Raji (cell line): ENCODE data around the gene NAPSA.

Experiments used
- POLR2A ChIP-seq: IDR thresholded peaks from 2 replicates; pipeline ENCODE4 v1.6.1; 2011; ENCODE audit warnings: low read depth, low read length, control low read depth; ENCODE audit not compliant: insufficient read depth

Gene NAPSA

GRCh38 chr19:50328873-50329145, 36.6 kb downstream of the NAPSA start:
- TF ChIP-seq POLR2A = no peak

GRCh38 chr19:50328224-50328872, 37.1 kb downstream of the NAPSA start:
- no peak for TF ChIP-seq POLR2A

DNA sequence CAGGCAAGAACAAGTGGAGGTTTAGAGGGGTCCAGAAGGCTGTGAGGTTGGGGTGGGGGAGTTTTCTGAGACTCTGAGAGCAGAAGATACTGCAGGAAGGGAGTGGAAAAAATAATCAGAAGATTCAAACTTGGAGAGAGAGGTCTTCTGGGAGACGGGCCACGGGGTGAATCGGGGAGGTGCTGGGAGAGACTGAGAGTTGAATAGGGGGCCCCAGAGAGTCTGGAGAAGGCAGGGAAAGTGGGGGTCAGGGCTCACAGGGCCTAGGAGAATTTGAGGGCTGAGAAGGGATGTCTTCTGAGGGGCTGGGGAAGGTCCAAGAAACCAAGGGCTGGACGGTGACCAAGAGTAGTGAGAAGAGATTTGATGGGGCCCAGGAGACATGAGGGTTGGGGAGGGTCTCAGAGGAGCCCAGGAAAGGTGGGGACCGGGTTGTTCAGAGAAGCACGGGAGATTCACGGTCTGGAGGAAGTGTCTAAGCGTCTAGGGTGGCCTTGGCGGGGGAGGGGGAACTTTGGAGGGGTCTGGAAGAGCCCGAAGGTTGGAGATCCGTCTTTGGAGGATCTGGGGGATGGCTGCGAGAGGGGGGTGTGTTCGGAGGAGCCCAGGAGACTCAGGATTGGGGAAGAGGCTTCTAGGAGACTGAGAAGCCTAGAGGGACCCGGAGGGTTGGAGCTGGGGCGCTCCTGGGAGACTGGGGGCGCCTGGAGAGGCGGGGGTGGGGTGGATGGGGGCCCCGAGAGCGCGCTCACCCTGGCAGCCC, 37.8 kb downstream of the NAPSA start:
- no peak for TF ChIP-seq POLR2A

GRCh38 chr19:50327013-50327412, 38.4 kb downstream of the NAPSA start:
- no peak for TF ChIP-seq POLR2A

DNA sequence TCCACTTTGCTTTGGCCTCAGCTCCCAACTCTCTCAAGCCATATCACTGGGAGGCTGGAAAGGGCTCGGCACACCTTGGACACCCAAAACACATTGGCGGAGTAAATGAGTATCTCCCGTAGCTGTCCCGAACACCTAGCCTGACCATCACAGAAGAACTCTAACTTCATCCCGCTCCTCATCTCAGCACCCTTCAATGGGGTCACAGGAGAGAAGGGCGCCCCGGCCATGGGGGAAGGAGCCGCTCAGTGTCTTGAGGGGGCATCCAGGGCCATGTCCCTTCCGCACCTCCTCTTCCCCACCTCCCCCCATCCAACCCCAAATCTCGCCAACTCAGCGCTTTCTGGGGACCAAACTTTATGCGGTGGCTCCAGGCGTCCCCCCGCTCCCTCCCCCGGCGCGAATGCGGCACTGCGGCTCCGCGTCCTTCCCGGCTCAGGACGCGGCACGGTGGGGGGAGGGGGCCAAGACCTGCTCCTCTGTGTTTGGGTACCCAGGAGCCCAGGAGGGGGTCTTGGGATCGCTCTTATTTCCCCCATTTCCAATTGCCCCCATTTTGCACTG, 39.3 kb downstream of the NAPSA start:
- TF ChIP-seq POLR2A = no peak

GRCh38 chr19:50325310-50326100, 39.9 kb downstream of the NAPSA start:
- TF ChIP-seq POLR2A = no peak

- no peak for TF ChIP-seq POLR2A
These were observed 41.1 kb downstream of the NAPSA start for GRCh38 chr19:50324331-50324730.

GRCh38 chr19:50323782-50324133, 41.7 kb downstream of the NAPSA start:
- TF ChIP-seq POLR2A = no peak

DNA sequence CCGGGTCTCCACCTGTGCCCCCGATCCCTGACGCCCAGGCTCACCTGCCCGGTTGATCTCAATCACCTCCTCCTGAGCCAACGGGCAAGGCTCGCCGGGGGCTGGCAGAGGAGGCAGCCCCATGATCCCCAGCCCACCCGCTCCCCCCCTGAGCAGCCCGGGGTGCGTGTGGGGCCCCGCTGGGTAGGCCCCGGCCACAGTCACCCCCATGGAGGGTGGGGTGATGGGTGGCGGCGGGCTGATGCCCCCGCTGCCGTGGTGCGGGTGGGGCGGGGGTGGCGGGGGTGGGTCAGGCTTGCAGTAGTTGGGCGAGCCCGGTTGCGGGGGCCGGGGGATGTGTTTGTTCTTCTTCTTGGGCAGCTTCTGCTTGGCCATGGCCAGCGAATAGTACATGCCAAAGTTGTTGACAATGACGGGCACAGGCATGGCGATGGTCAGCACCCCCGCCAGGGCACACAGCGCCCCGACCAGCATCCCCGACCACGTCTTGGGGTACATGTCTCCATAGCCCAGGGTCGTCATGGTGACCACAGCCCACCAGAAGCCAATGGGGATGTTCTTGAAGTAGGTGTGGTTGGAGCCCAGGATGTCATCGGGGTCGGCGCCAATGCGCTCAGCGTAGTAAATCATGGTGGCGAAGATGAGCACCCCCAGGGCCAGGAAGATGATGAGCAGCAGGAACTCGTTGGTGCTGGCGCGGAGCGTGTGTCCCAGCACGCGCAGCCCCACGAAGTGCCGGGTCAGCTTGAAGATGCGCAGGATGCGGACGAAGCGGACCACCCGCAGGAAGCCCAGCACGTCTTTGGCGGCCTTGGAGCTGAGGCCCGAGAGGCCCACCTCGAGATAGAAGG, 42.3 kb downstream of the NAPSA start:
- TF ChIP-seq POLR2A = no peak

GRCh38 chr19:50322234-50322633, 43.2 kb downstream of the NAPSA start:
- TF ChIP-seq POLR2A = no peak

- TF ChIP-seq POLR2A = no peak
These were observed 43.6 kb downstream of the NAPSA start for GRCh38 chr19:50321831-50322230.

- TF ChIP-seq POLR2A = no peak
These were observed 44.8 kb downstream of the NAPSA start for GRCh38 chr19:50320596-50320995.

DNA sequence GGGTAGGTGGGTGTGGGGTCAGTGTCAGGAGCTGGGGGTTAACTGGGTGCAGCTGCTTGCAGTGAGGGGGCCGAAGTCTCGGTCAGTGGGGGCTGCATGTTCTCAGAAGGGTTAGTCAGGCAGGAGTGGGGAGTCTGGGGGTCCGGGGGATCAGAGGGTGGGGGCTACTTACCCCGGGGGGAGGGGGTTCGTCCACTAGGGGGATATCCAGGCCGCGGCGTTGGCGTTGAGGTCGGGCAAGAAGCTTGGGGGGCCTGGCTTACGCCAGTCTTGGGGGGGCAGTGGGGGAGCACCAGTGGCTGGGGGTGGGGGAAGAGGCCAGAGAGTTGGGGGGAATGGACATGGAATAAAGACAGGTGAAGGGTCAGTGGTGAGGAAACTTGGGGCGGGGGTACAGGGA, 45.4 kb downstream of the NAPSA start:
- TF ChIP-seq POLR2A = no peak

DNA sequence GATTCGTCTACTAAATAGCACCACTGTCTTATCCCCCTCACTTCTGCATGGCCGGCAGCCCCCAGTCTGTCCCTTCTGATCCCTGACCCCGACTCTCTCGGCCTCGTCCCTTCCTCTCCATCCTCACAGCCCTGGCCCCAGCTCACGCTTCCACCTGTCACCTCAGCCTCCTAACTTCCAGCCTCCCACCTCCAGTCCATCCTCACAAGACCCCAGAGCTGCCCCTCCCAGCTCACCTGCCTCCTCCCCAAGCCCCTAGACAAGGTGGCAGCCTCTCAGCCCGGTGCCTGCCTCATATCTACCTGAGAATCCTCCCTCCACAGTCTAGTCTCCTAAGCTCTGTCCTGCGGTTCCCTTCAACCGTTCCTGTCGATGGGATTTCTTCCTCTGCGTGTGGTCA, 46.3 kb downstream of the NAPSA start:
- TF ChIP-seq POLR2A = no peak

DNA sequence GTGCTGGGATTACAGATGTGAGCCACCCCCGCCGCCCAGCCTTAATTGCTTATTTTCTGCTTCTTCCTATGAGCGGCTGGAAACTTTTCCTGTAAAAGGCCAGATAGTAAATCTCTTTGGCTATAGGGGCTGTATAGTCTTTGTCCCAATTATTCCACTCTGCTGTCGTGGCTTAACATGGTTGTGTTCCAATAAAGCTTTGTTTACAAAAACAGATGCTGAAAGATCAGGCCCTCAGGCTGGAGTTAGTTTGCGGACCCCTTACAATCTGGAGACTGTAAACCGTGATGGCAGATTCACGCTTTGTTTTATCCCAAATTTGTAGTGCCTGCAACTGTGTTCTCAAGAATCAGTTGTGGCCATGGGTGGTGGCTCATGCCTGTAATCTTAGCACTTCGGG, 47.0 kb downstream of the NAPSA start:
- no peak for TF ChIP-seq POLR2A
